K562 treated with DMSO at 1 percent for 24 hours (cell line): ENCODE data around the gene FSD1L. TPM values are rescaled to one million over a fixed set of nuclear protein-coding genes. Genes with fewer than 3 reads are reported as not detected.

Source experiments
- total RNA-seq: library from RNA; unstranded; fragments of 300-600 nt; gene quantifications from 2 replicates; pipeline ENCODE4 v1.2.3, GENCODE V29; 2022; ENCODE audit warnings: low read depth; ENCODE audit not compliant: insufficient read depth

FSD1L gene
- 0.46 and 0.87 TPM in 2 replicates for total RNA-seq

GRCh38 chr9:105447814-105448812 lies at the start of gene FSD1L:
Gene FSD1L (plus strand): TSS chr9:105448034. CDS start chr9:105448221, 187 bp downstream.

GRCh38 chr9:105557804-105558610 lies 110.2 kb downstream of the FSD1L start, which contains the start of gene FKTN:
Gene FKTN (plus strand): TSS chr9:105558131. CDS start chr9:105575033, 16,902 bp downstream.

Other genes starting within 250 kb of the FSD1L start
- 2.3 and 3.2 TPM in 2 replicates for gene SLC44A1, start 203.4 kb upstream of the FSD1L start, total RNA-seq
- gene FKTN, start 110.1 kb downstream of the FSD1L start, total RNA-seq = 2.0 and 3.4 TPM in 2 replicates
- 2.5 and 2.7 TPM in 2 replicates for gene TAL2, start 214.4 kb downstream of the FSD1L start, total RNA-seq
- gene TMEM38B, start 246.5 kb downstream of the FSD1L start, total RNA-seq = 21.1 and 23.5 TPM in 2 replicates